HG03103 (cell line): Measurements from ENCODE around the gene ATP2A3.
"Not testable (repeated sequence)": the region's sequence is repeated elsewhere in the genome, so short reads cannot be mapped to it uniquely, and the experiment has no call there.

Source experiments
- ATAC-seq: cut with Tn5 transposase; IDR thresholded peaks from one replicate; pipeline ENCODE4 v1.9.1; 2021; ENCODE audit warnings: low read depth; ENCODE audit not compliant: unreplicated experiment

ATP2A3 gene

DNA sequence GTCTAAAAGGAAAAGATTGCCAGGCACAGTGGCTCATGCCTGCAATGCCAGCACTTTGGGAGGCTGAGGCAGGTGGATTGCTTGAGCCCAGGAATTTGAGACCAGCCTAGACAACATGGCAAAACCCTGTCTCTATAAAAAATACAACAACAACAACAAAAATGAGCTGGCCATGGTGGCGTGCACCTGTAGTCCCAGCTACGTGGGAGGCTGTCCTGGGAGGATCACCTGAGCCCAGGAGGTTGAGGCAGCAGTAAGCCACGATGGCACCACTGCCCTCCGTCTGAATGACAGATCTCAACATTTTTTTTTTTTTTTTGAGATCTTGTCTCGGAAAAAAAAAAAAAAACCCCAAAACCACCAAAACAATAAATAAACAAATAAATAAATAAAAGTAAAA, 28.1 kb upstream of the ATP2A3 start:
- no peak for ATAC-seq

DNA sequence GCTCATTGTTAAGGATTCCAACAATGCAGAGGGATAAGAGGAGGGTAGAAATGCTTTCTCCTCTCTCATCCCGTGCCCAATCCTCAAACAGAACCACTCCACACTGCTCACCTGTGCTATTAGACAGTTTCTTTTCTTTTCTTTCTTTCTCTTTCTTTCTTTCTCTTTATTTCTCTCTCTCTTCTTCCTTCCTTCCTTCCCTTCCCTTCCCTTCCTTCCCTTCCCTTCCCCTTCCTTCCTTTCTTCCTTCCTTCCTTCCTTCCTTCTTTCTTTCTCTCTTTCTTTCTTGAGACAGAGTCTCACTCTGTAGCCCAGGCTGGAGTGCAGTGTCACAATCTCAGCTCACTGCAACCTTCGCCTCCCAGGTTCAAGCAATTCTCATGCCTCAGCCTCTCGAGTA, 27.5 kb upstream of the ATP2A3 start:
- ATAC-seq, result not testable (repeated sequence)

DNA sequence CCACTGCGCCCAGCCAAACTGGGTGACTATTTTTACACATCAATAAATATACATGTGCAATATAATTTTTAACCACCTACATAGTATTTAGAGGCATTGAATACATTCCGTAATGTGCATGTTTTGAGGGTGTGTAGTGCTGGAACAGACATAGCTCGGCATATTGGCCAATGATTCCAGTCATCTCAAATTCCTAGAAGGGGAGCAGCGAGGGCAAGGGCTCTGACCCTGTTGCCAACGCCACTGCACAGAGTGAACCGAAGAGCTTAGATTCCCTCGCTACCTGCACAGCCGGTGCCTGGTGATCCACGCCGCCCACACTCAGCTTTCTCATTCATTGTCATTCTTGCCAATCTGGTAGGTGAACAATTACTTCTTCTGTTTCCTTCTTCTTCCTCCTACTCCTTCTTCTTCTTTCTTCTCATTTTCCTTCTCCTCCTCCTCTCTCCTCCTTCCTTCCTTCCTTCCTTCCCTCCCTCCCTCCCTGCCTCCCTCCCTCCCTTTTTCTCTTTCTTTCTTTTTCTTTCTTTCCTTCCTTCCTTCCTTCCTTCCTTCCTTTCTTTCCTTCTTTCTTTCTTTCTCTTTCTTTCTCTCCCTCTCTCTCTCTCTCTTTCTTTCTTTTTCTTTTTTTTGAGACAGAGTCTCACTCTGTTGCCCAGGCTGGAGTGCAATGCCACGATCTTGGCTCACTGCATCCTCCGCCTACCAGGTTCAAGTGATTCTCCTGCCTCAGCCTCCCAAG, 26.3 kb upstream of the ATP2A3 start:
- no peak for ATAC-seq

DNA sequence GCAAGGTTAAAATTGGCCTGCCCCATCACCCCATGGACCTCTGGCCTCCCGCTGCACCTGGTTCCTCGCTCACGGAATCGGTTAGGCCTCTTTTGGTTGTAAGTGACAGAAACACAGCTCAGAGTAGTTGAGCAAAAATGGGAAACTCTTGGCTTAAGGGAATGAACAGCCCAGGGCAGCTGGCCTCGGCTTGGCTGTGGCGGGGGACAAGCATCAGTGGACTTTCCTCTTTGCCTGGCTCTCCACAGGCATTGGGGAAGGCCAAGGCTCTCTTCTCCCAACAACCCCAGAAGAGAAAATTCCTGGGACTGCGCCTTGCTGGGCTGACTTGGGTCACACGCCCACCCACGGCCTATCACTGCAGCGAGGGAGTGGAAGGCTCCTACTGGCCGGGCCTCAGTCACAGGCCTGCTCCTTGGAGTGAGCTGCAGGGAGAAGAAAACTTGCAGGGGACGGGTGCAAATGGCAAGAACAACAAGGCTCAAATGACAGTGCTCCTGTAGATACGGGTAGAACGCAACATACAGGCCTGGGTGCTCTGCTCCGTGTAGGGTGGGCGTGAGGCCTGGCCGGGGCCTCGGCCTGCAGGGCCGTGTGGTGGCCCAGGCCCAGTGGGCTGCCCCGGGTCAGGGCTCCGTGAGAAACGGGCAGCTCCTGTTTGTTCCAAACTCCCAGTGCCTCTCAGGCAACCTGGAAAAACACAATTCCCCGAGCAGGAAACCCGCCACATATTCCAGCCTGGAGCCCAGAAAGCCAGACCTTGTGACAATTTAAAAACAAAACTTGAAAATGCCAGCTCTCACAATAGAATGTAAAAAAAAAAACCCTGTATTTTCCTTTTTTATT, 25.0 kb upstream of the ATP2A3 start:
- ATAC-seq, result no peak

DNA sequence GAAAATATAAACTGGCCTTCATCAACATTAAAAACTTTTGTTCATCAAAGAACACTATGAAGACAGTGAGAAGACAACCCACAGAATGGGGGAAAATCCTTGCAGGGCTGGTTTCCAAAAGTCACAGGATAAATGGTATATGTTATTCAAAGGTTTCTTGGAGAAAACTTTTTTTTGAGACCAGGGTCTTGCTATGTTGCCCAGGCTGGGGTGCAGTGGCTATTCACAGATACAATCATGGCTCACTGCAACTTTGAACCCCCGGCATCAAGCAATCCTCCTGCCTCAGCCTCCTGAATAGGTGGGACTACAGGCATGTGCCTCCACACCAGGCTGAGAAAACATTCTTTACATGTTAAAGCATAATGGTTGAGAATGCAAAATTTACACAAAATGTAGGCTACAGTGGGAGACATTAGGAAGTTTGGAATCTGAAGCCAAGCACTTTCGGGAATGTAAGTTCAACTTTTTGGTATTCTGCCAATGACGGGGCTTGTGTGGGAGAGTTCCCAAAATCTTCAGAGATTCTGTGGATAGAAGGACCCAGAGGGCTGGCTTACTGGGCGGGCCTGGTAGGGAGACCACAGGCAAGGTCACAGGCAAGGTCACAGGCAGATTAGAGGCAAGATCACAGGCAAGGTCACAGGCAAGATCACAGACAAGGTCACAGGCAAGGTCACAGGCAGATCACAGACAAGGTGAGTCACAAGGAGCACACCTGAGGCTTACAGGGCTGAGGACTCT, 24.2 kb upstream of the ATP2A3 start:
- no peak for ATAC-seq

DNA sequence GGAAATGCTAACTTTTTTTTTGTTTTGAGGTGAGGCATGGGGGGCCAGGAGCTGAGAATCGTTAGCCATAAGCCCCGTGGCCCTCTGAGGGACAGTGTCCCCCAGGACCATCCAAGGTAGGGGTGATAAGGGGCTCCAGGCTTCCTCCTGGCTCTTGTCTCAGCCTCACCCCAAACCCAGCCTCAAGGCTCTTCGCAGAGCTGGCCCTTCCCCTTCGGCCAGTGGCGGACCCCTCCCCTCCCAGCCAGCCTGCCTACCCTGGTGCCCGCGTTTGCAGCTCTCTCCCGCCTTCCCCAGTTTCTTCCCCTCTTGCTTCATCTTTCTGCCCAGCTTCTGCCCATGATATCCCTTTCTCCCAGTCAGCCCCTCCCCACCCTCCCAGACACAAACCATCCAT, 22.7 kb upstream of the ATP2A3 start:
- ATAC-seq, result no peak

DNA sequence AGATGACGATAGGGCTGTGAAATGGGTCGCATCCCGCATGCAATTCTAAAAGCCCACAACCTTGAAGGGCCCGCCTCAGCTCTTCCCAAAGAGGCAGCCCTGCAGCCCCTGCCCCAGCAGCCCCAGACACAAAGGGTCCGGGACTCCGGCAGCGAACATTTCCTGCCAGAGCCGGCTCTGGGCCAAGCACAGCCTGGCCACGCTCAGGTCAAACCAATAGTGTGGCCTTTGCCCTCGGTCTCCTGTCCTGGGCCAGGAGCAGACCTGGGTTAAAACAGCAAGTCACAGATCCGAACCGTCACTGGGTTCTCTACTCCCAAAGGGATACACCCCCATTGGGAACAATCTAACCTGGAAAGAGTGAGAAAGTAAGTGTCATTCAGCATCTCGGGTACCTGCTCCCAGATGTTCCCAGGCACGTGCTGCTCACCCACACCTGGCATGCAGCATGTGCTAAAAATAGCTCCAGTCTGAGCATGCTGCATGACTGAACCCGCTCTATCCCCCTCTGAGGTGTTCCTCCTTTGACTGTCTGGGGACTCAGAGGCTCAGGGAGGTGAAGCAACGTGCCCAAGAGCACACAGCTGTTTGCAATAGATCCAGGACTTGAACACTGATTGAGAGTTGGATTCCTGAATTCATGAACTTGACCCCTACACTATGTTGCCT, 22.2 kb upstream of the ATP2A3 start:
- no peak for ATAC-seq

DNA sequence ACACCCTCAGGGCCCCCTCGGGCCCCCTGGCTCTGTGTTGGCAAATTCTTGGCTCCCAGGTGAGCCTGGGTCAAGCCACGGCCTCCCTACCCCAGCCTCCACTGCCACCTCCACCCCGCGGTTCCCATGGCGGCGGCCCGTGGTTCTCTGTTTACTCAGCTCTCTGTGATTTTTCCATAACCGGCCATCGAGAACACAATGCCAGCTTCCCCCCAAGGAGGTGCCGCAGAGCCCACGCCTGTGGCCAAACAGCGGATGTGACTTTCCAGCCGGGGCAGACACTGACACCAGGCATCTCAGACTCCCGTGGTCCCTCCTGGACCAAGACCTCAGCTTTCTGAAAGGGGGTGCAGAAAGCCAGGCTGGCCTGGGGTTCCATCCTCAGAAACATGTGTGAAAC, 21.6 kb upstream of the ATP2A3 start:
- ATAC-seq, result no peak

DNA sequence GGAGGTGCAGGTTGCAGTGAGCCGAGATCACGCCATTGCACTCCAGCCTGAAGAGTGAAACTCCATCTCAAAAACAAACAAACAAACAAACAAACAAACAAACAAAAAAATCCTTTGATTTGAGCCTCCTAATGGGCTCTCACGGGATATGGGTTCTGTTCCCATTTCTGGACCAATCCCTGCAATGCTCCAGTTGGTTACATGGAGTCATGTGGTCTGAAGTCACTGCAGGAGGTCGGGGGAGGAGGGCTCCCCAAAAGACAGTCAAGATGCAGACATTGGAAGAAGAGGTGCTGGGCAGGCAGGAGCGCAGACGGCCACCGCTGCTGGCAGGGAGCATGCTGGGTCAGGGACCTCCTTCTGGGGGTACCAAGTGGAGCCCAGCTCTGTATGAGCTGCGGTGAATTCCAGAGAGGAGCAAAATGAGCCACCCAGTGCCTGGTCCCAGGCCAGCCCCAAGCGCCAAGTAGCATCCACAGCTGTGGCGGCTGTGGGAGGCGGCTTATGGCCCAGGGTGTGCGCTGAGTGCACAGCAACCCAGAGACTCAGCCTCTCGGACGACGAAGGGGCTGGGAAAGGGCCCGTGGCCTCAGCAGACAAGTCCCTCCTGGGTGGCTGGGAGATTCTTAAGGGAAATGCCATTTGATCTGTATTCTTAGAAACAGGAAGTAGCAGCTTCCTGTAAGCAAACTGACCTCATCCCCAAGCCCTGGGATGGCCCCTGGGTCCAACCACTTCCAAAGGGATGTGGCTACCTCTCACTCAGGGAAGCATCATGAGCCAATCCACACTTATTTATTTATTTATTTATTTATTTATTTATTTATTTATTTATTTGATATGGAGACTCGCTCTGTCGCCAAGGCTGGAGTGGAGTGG, 19.6 kb upstream of the ATP2A3 start:
- no peak for ATAC-seq

DNA sequence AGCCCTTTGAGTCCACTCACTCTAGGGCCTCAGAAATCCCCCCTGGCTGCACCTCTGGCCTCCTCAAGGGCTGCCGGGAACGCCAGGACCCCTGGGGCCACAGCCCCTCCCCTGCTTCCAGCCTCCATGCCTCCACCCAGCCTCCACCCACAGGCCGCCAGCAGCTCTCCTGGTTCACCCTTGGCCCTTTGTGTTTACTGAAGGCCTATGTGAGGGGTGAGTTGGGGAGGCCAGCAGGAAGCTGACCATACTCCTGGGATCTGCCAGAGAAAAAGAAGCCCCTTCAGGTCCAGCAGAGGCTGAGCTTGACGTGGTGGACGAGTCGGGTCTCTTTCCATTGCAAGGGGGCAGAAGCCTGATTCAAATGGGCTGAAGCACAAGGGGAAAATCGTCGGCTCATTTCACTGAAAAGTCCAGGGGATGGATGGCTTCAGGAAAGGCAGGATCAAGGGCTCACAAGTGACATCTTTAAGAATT, 18.3 kb upstream of the ATP2A3 start:
- ATAC-seq, result no peak

DNA sequence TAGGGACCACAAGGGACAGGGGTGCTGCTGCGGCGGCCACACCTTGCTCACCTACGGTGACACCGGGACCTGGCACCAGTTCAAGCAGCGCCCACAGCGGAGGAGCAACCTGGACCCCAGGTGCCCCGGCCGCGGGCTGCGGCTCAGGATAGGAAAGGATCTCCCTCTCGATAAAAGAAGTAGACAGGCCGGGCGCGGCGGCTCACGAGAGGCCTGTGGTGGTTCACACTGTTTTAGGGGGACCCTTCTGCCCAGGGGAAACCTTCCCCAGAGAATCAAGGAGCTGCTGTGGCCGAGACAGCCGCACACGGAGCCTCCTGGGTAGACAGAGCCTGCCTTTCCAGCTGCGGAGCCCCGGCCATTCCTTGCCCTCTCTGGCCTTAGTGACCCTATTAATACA, 17.9 kb upstream of the ATP2A3 start:
- ATAC-seq, result no peak

DNA sequence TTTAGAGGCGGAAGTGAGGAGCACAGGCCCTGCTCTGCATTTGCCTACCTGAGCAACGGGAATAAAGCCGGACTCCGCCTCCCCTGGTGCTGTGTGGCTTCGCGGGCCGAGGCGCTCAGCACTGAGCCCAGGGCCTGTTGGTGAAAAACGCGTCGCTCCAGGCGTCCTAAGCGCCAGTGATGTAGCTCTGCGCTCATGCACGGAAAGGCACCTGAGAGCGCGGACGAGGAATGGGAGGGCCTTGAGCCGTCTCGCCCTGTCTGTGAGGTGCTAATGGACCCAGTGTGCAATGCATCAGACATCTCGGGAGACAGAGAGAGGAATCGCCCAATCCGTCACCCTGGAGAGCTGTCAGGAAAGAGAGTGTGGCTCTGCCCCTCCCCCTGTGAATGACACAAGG, 17.2 kb upstream of the ATP2A3 start:
- no peak for ATAC-seq

DNA sequence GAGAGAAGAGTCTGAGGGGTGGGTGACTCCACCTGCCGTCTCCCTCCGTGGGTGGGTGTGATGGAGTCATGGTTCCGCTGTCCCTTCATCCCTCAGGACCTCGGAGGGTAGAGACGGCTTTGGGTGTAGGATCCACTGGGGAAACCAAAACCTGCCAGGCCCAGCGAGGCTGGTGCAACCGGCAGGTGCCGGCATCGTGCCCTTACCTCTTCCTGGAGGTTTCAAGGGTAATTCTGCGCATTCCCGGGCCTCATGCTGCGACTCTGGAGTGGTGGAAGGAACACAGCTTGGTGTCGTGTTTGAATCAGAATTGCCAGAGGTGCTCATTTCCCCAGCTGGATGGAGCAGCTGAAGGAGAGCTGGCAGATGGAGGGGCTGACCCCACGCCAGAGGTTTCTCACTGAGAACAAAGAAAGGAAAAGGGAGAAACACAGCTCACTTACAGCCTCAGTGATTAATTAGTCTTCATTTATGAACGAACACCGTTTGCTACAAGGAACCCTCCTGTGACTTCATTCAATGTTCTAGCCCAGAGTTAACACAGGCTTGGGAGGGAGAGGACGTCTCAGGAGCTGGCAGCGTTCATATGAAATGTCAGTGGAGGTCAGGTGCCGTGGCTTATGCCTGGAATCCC, 16.3 kb upstream of the ATP2A3 start:
- no peak for ATAC-seq

DNA sequence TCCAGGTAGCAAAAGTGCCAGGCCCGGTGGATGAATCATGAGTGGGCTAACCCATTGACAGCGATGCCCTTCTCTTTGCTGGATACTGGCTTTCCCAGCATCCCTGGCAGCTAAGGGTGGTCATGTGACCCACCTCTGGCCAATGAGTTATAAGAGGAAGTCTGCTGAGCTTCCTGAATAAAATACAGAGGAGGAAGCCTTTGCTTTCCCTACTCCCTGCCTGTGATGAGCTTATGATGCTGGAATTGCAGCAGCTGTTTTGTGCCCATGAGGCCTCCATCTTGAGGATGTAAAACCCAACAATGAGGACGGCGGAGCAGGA, 15.0 kb upstream of the ATP2A3 start:
- ATAC-seq, result no peak

DNA sequence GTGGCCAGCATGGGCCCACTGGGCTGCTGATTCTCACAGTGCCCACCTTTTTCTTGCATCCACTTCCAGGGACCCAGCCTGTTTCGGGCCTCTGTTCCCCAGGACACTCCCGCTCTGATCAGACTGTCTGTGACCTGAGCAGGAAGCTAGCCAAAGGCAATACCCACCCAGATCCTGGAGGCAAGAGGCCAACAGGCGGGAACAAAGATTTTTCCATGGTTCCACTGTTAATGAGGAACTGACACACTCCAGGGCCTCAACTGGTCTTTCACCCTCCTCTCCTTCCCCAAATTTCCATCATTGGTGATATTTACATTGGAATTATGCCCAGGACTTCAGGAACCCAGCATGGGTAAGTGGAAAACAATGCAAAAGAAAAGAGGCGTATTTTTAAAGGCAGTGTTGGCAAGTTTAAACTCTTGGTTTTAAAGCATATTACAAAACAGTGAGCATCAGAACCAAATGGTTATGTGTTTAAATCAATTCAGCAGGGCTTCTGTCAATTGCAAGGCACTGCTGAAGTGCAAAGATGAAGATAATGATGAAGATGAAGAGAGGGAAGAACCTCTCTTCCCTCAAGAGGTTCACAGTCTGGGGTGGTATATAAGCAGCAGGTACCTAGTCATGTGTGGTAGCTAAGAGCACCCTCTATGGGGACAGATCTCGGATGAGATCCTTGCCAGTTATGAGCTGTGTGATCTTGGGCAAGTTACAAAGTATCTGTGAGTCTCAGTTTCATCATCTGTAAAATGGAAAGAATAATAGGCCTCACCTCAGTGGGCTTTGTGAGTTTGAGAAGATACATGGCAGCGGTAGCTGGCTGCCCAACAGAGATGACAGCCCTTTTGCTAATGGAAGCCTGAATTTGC, 14.4 kb upstream of the ATP2A3 start:
- no peak for ATAC-seq

DNA sequence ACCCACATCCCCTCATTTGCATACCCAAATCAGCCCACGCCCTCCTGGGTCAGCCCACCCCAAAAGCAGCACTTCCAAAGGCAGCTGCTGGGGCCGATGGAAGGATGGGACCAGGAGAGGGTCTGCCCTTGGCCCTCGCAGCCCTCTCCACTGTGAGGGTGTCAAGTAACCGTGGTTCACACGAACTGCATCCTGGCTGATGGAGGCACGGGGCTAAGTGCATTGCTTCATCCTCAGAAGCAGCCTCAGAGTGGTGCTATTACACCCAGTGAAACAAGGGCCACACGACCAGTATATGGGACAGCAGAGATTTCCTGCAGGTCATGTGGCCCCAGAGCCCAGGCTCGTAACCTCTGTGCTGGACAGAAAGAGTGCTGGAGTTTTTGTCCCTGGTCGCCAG, 13.2 kb upstream of the ATP2A3 start:
- ATAC-seq, result no peak

DNA sequence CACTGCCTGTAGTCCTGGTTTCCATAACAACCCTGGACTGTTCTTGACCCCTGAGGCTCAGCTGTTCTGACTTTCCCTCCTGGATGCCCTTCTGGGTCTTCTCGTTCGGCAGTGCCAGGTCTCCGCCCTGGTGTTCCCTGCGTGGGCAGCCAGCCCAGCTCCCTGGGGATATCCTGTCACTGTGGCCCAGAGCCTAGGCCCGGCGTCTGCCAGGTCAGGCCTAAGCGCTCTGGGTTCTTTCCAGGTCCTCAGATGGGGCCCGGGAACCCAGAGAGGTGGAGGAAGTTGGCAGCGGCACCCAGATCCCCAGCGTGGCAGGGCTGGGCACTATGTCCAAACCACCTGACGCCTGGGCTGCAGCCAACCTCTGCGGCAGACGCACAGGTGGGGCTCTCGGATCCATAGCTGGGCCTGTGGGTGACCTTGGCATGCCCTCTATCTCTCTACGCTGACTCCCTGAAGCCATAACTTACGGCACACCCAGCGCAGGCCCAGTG, 12.5 kb upstream of the ATP2A3 start:
- no peak for ATAC-seq

DNA sequence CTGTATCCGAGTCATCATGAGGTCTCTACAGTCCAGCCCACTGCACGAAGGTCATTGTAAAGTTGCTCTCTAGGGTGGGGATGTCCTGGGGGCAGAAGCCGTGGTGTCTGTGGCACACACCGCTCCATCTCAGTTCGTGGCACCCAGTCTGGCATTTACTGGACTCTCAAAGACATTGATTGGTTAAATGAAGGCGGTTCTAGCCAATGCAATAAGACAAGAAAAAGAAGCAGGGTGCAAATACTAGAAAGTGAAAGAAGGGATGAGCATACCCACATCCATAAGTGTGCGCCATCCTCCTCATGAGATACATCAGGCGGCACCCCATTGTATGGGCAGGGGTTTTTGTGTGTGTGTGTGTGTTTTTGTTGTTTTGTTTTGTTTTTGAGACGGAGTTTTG, 10.7 kb upstream of the ATP2A3 start:
- no peak for ATAC-seq
